Measurements from ENCODE around the gene PLPP6. TPM values are rescaled to one million over a fixed set of nuclear protein-coding genes. Genes with fewer than 3 reads are reported as not detected.

The PLPP6 gene
- polyA plus RNA-seq, 1 donor (not counting 4 experiments of a cell fraction or from before 2014, with no cell fraction given): 7.7 TPM

DNA sequence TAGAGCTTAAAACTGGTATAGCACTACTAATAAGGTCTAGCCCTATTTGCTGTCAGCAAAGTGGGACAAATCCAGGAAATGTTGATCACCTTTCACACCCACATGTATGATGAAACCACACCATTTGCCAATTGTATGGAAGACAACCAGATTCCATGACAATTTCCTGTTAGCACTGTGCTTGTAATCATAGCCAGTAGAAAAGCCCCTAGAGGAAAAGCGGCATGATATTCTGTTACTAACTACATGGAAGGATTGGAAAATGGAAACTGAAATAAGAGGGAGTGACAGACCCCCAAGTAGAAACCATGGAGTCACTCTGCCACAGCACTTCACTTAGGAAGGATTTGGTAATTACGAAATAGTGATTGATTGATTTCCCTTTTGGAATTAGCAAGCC, 3.3 kb downstream of the PLPP6 start:
- Histone ChIP-seq H3K36me3 (ENCODE audit: control insufficient read depth in 2 of 2, extremely low read depth in 1 of 2, insufficient read depth in 2 of 2, low read length in 2 of 2) (no peaks in the 10 kb centered on the region), H3K4me1 (ENCODE audit: control insufficient read depth, extremely low read depth, insufficient read depth, low read length) (peaks cover 44% of the 10 kb centered on the region), H3K79me2 (ENCODE audit: control insufficient read depth, insufficient read depth, low read length) (peaks cover 15% of the 10 kb centered on the region), H3K9me3 (ENCODE audit: control insufficient read depth, low read depth, low read length) (no peaks in the 10 kb centered on the region), H3K4me3 (ENCODE audit: control insufficient read depth in 2 of 3, extremely low read depth in 1 of 3, insufficient read depth in 2 of 3, low read depth in 1 of 3, low read length in 3 of 3) (peak overlapping the region in 1 of 3 experiments; percentile 66), H3K9me1 (ENCODE audit: control insufficient read depth, extremely low read depth, insufficient read depth, low read length) (no peaks in the 10 kb centered on the region), H3K4me2 (ENCODE audit: control insufficient read depth, extremely low read depth, insufficient read depth, low read depth, low read length) (peak overlapping the region; percentile 89), H3K9ac (ENCODE audit: control insufficient read depth, extremely low read depth, insufficient read depth, low read length) (no peak overlapping the region), H3K27ac (ENCODE audit: control insufficient read depth, insufficient read depth, low read length) (no peak overlapping the region), H3K27me3 (ENCODE audit: control insufficient read depth, extremely low read depth, insufficient read depth, low read length) (no peaks in the 10 kb centered on the region), H4K20me1 (ENCODE audit: control insufficient read depth, extremely low read depth, insufficient read depth, low read length) (no peaks in the 10 kb centered on the region), H2AFZ (ENCODE audit: control insufficient read depth, low read length) (no peak overlapping the region)
- TF ChIP-seq EZH2 (IDR thresholded peaks at IDR 0.05; ENCODE audit: low read length): no peak
- TF ChIP-seq, protein P1, sequence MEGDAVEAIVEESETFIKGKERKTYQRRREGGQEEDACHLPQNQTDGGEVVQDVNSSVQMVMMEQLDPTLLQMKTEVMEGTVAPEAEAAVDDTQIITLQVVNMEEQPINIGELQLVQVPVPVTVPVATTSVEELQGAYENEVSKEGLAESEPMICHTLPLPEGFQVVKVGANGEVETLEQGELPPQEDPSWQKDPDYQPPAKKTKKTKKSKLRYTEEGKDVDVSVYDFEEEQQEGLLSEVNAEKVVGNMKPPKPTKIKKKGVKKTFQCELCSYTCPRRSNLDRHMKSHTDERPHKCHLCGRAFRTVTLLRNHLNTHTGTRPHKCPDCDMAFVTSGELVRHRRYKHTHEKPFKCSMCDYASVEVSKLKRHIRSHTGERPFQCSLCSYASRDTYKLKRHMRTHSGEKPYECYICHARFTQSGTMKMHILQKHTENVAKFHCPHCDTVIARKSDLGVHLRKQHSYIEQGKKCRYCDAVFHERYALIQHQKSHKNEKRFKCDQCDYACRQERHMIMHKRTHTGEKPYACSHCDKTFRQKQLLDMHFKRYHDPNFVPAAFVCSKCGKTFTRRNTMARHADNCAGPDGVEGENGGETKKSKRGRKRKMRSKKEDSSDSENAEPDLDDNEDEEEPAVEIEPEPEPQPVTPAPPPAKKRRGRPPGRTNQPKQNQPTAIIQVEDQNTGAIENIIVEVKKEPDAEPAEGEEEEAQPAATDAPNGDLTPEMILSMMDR (optimal IDR thresholded peaks at IDR 0.05 in 1 of 3, IDR thresholded peaks at IDR 0.05 in 1 of 3, conservative IDR thresholded peaks at IDR 0.05 in 1 of 3; ENCODE audit: extremely low read depth in 1 of 3, insufficient read depth in 2 of 3, low read length in 3 of 3): no peak
- FAIRE-seq (no peak), DNase-seq (ENCODE audit: low read depth, low spot score) (no peak)
- dilution Hi-C loops (cut with MboI; ENCODE audit: extremely low pct_ligation_motif_present, low sequenced_read_pairs): no loop called here

DNA sequence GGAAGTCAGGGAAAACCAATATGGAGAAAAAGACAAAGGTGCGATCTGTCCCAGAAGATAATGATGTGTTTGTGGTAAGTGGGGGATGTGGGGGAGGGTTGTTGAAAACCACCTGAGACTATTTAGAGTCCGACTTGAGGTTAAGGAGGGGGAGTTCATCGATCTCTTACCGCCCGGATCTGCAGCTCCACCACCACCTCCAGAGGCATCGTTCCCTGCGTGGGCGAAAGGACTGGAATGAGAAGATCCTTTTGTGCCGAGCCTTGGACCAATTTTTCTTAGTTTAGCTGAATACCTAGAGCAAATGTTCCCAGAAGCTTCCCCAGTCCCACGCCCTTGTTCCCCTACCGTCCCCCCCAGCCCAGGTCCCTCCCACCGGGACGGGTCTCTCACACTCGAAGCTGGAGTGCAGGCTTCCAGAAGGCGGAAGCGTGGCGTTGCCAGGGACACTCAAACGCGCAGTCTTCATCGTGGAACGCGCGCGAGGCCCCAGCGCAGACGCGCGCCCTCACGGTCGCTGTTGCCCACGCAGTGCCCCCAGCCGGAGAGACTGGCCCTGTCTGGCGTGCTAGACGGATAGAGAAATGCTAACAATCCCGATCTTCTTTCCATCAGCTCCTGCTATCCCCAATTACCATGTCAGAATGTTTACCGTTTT, 4.1 kb downstream of the PLPP6 start, which contains the start of gene SPATA6L:
Gene SPATA6L, minus strand, starts transcription at position 439 of the 658 bp plus-strand sequence. Its CDS starts 230 bp downstream, at position 209.
- Histone ChIP-seq H3K36me3 (ENCODE audit: control insufficient read depth in 2 of 2, extremely low read depth in 1 of 2, insufficient read depth in 2 of 2, low read length in 2 of 2) (no peaks in the 10 kb centered on the region), H3K27ac (ENCODE audit: control insufficient read depth, insufficient read depth, low read length) (peak within 1 kb of the TSS; percentile 18), H3K4me1 (ENCODE audit: control insufficient read depth, extremely low read depth, insufficient read depth, low read length) (peaks cover 41% of the 10 kb centered on the region), H3K4me3 (ENCODE audit: control insufficient read depth in 2 of 3, extremely low read depth in 1 of 3, insufficient read depth in 2 of 3, low read depth in 1 of 3, low read length in 3 of 3) (peak within 1 kb of the TSS; percentile 20 to 66 (median 56)), H3K27me3 (ENCODE audit: control insufficient read depth, extremely low read depth, insufficient read depth, low read length) (no peaks in the 10 kb centered on the region), H3K9ac (ENCODE audit: control insufficient read depth, extremely low read depth, insufficient read depth, low read length) (peak within 1 kb of the TSS; percentile 53), H3K9me1 (ENCODE audit: control insufficient read depth, extremely low read depth, insufficient read depth, low read length) (no peaks in the 10 kb centered on the region), H4K20me1 (ENCODE audit: control insufficient read depth, extremely low read depth, insufficient read depth, low read length) (no peaks in the 10 kb centered on the region), H3K79me2 (ENCODE audit: control insufficient read depth, insufficient read depth, low read length) (peaks cover 15% of the 10 kb centered on the region), H3K4me2 (ENCODE audit: control insufficient read depth, extremely low read depth, insufficient read depth, low read depth, low read length) (peak within 1 kb of the TSS; percentile 89), H3K9me3 (ENCODE audit: control insufficient read depth, low read depth, low read length) (no peaks in the 10 kb centered on the region), H2AFZ (ENCODE audit: control insufficient read depth, low read length) (peak within 1 kb of the TSS; percentile 87)
- dilution Hi-C loops (cut with MboI; ENCODE audit: extremely low pct_ligation_motif_present, low sequenced_read_pairs): no loop called here
- peak; percentile 17 for FAIRE-seq
- DNase-seq (ENCODE audit: low read depth, low spot score): no peak
- TF ChIP-seq, protein P1 (optimal IDR thresholded peaks at IDR 0.05 in 1 of 3, IDR thresholded peaks at IDR 0.05 in 1 of 3, conservative IDR thresholded peaks at IDR 0.05 in 1 of 3; ENCODE audit: extremely low read depth in 1 of 3, insufficient read depth in 2 of 3, low read length in 3 of 3): peak in 1 of 3 experiments; percentile 30
- no peak for TF ChIP-seq EZH2 (IDR thresholded peaks at IDR 0.05; ENCODE audit: low read length)

All from keratinocyte (primary cell).